Mesenchymal stem cell (in vitro differentiated cells and primary cell): ENCODE data around the gene LRRC17.

Experiments
- DNase-seq: peaks from one replicate; pipeline ENCODE4 v3.0.0-alpha.2; 2013
- H2AFZ ChIP-seq: one replicate; pipeline ENCODE4 v1.6.1; 2013; ENCODE audit warnings: low read depth, mild to moderate bottlenecking, control low read depth, inconsistent platforms, low read length, moderate library complexity
- H2AK5ac ChIP-seq: 2 replicates; pipeline ENCODE4 v1.6.1; 2013; ENCODE audit warnings: low read length, moderate library complexity, mild to moderate bottlenecking, inconsistent platforms; ENCODE audit not compliant: severe bottlenecking
- H2BK120ac ChIP-seq: one replicate; pipeline ENCODE4 v1.6.1; 2013; ENCODE audit warnings: low read depth, mild to moderate bottlenecking, inconsistent platforms, low read length, moderate library complexity
- H2BK12ac ChIP-seq, 2 experiments: one replicate each; pipeline ENCODE4 v1.6.1; 2013; ENCODE audit warnings: inconsistent platforms in 2 of 2, low read length in 2 of 2, mild to moderate bottlenecking in 2 of 2, moderate library complexity in 2 of 2, control low read depth in 1 of 2
- H2BK15ac ChIP-seq: one replicate; pipeline ENCODE4 v1.6.1; 2013; ENCODE audit warnings: mild to moderate bottlenecking, low read depth, inconsistent platforms; ENCODE audit not compliant: poor library complexity, severe bottlenecking
- H2BK5ac ChIP-seq: 2 replicates; pipeline ENCODE4 v1.6.1; 2013; ENCODE audit warnings: low read depth, mild to moderate bottlenecking, low read length, control low read depth, inconsistent platforms; ENCODE audit not compliant: poor library complexity, severe bottlenecking
- H3K14ac ChIP-seq, 2 experiments: one replicate each; pipeline ENCODE4 v1.6.1; 2013; ENCODE audit warnings: inconsistent platforms in 2 of 2, low read length in 2 of 2, control low read depth in 1 of 2, mild to moderate bottlenecking in 1 of 2, moderate library complexity in 1 of 2
- H3K18ac ChIP-seq, 2 experiments: one replicate each; pipeline ENCODE4 v1.6.1; 2013; ENCODE audit warnings: inconsistent platforms in 2 of 2, low read length in 2 of 2, control low read depth in 1 of 2, low read depth in 1 of 2, mild to moderate bottlenecking in 1 of 2
- H3K23ac ChIP-seq, 2 experiments: one replicate each; pipeline ENCODE4 v1.6.1; 2013; ENCODE audit warnings: inconsistent platforms in 2 of 2, low read length in 2 of 2, mild to moderate bottlenecking in 2 of 2, moderate library complexity in 2 of 2, control low read depth in 1 of 2
- H3K27ac ChIP-seq: 2 replicates; pipeline ENCODE4 v1.5.1; 2013; ENCODE audit warnings: mild to moderate bottlenecking, moderate library complexity, low read length, control low read depth, inconsistent platforms; ENCODE audit not compliant: poor library complexity, severe bottlenecking
- H3K27me3 ChIP-seq, 2 experiments: 2 replicates each; pipeline versions ENCODE4 v1.6.1 to v1.7.0; 2013; ENCODE audit warnings: low read length in 2 of 2, mild to moderate bottlenecking in 2 of 2, moderate library complexity in 2 of 2, control low read depth in 1 of 2, inconsistent platforms in 1 of 2; ENCODE audit not compliant: control insufficient read depth in 1 of 2, insufficient read depth in 1 of 2
- H3K36me3 ChIP-seq, 2 experiments: 2 replicates each; pipeline versions ENCODE4 v1.6.1 to v1.7.0; 2013; ENCODE audit warnings: low read length in 2 of 2, control low read depth in 1 of 2, inconsistent platforms in 1 of 2, low read depth in 1 of 2, mild to moderate bottlenecking in 1 of 2; ENCODE audit not compliant: insufficient read depth in 2 of 2, control insufficient read depth in 1 of 2
- H3K4ac ChIP-seq, 2 experiments: one replicate each; pipeline ENCODE4 v1.6.1; 2013; ENCODE audit warnings: inconsistent platforms in 2 of 2, low read length in 2 of 2, mild to moderate bottlenecking in 2 of 2, moderate library complexity in 2 of 2, control low read depth in 1 of 2, low read depth in 1 of 2
- H3K4me1 ChIP-seq: 2 replicates; pipeline ENCODE4 v1.6.1; 2013; ENCODE audit warnings: low read depth, low read length, control low read depth; ENCODE audit not compliant: control insufficient read depth, insufficient read depth
- H3K4me2 ChIP-seq: 2 replicates; pipeline ENCODE4 v1.6.1; 2013; ENCODE audit warnings: low read length, mild to moderate bottlenecking, inconsistent platforms; ENCODE audit not compliant: poor library complexity, severe bottlenecking
- H3K4me3 ChIP-seq, 2 experiments: 2 replicates each; pipeline versions ENCODE4 v1.5.1 to v1.7.0; 2013; ENCODE audit warnings: low read length in 2 of 2, mild to moderate bottlenecking in 2 of 2, control low read depth in 1 of 2, low read depth in 1 of 2; ENCODE audit not compliant: insufficient read depth in 1 of 2
- H3K79me1 ChIP-seq: replicated peaks from 2 replicates; pipeline ENCODE4 v1.6.1; 2013; ENCODE audit warnings: mild to moderate bottlenecking, control low read depth, low read length, inconsistent platforms; ENCODE audit not compliant: poor library complexity, severe bottlenecking
- H3K9ac ChIP-seq: 2 replicates; pipeline ENCODE4 v1.7.0; 2013; ENCODE audit warnings: mild to moderate bottlenecking, low read length, moderate library complexity
- H3K9me3 ChIP-seq: 2 replicates; pipeline ENCODE4 v1.7.0; 2013; ENCODE audit warnings: mild to moderate bottlenecking, low read length; ENCODE audit not compliant: control insufficient read depth
- H4K8ac ChIP-seq: one replicate; pipeline ENCODE4 v1.6.1; 2013; ENCODE audit warnings: inconsistent platforms, mild to moderate bottlenecking, low read length, moderate library complexity
- H4K91ac ChIP-seq: one replicate; pipeline ENCODE4 v1.6.1; 2013; ENCODE audit warnings: mild to moderate bottlenecking, low read length, inconsistent platforms
- WGBS: methylation state at CpG from one replicate; pipeline ENCODE4 v1.1.7; 2013; ENCODE audit warnings: mixed read lengths; 5-methylcytosine and 5-hydroxymethylcytosine counted together

LRRC17 gene

DNA sequence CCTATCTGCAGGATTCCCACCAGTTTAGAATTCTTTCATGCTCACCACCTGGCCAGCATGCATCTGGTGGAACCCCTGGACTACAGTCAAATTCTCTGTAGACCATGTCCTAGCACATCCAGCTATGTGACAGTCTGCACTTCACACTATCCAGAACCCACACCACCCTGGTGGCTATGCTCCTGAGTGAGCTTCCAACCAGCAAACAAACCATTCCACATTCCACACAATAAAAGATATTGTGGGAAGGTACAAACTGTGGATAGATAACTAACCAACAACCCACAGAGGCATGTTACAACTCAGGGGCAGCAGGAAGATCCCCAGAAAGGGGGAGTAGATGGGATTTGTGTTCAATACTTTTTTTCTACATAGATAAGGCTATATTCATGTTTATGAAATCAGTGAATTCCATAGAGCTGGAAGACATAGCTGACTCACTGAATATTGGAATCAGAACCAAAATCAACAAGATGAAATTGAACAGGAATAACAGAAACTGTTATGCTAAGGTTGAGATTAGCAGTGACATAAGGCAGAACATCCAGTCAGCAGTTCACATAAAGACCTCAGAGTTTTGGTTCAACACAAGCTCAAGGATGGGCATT lies 72.5 kb downstream of the LRRC17 start:
- H3K14ac ChIP-seq, result no peak overlapping the region
- H4K91ac ChIP-seq, result no peak overlapping the region
- no peaks in the 10 kb centered on the region for H3K36me3 ChIP-seq
- no peaks in the 10 kb centered on the region for H3K27me3 ChIP-seq
- no peaks in the 10 kb centered on the region for H3K79me1 ChIP-seq
- H2AFZ ChIP-seq, result peak overlapping the region; percentile 32
- peak overlapping the region in 1 of 2 experiments; percentile 11 for H3K4me3 ChIP-seq
- no peaks in the 10 kb centered on the region for H3K9me3 ChIP-seq
- H4K8ac ChIP-seq, result no peak overlapping the region
- DNase-seq, result no peak
- H2BK5ac ChIP-seq, result no peak overlapping the region
- H2BK120ac ChIP-seq, result no peak overlapping the region
- no peak overlapping the region for H2BK12ac ChIP-seq
- H3K4me1 ChIP-seq, result peaks cover 2% of the 10 kb centered on the region
- no peak overlapping the region for H3K4me2 ChIP-seq
- no peak overlapping the region for H3K23ac ChIP-seq
- H2BK15ac ChIP-seq, result peak overlapping the region; percentile 61
- H3K27ac ChIP-seq, result no peak overlapping the region
- H2AK5ac ChIP-seq, result peak overlapping the region; percentile 78
- H3K18ac ChIP-seq, result no peak overlapping the region
- H3K9ac ChIP-seq, result no peak overlapping the region
- no peak overlapping the region for H3K4ac ChIP-seq

DNA sequence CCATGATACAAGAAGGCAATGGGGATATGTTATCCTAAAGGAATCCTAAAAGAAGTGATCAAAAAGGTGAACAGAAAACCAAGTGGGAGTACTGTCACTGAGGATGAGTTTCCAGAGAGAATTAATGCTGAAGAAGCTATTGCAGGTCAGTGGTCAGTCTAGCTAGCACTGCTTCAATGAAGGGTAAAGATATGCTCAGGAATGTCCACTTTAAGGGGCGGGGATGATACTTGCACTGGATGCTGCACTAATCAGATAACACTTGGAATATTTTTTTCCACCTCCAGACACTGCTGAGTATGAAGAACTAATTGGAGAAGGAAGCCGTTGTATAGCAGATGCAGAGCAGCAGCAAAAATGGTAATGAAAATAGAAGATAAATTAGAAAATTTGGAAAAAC lies 75.3 kb downstream of the LRRC17 start:
- Histone ChIP-seq H2BK120ac (no peak overlapping the region), H3K9ac (no peak overlapping the region), H3K4me2 (no peak overlapping the region), H2BK15ac (no peak overlapping the region), H3K18ac (no peak overlapping the region), H2AFZ (no peak overlapping the region), H3K23ac (no peak overlapping the region), H3K9me3 (no peaks in the 10 kb centered on the region), H3K4ac (no peak overlapping the region), H4K8ac (no peak overlapping the region), H4K91ac (no peak overlapping the region), H3K4me1 (peaks cover 10% of the 10 kb centered on the region), H2BK5ac (no peak overlapping the region), H3K36me3 (no peaks in the 10 kb centered on the region), H3K27ac (no peak overlapping the region), H3K79me1 (no peaks in the 10 kb centered on the region), H2AK5ac (no peak overlapping the region), H2BK12ac (no peak overlapping the region), H3K27me3 (no peaks in the 10 kb centered on the region), H3K4me3 (no peak overlapping the region), H3K14ac (no peak overlapping the region)
- 94% methylated on average over 2 of the region's 2 CpGs for WGBS
- DNase-seq, result no peak

DNA sequence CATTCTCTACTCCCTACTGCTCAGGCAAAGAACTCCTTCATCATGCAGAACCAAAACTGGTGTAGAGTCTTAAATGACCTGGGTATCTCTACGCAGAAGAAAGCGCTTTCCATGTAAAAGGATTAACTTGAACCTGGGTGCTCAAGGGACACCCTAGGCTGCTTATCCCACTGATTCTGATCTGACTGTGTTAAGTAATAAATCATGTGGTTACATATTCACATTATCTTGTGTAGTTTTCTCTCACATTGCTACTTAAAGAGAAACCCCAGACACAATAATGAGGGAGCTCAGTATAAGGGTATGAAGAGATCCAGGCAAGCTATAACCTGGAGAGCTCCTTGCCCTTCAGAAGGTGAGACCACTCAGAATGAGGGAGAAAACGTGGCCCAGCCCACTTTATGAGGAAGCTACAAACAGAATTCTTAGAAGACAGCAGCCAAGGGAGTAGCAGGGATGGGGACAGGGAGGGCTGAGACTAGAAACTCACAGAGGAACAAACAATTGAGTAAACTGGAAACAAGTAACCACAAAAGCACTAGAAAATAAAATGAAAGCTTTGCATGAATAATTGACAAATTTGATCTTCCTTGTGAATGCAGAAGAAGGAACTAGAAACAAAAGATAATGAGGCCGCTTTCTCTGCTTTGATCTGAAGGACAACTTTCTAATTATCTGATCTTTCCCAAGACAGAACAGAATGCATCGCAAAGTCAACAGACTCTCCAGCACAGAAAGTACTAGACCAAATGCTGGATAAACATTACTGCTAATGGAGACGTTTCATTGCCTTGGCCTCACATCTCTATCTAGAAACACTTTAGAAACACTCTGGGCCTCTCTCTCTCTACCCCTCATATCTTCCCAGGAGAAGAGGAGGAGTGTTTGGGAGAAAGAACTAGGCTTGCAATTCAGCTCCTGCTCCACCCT lies 76.1 kb downstream of the LRRC17 start:
- Histone ChIP-seq H2BK12ac (peak overlapping the region in 1 of 2 experiments; percentile 68), H3K18ac (peak overlapping the region in 1 of 2 experiments; percentile 61), H4K91ac (peak overlapping the region; percentile 92), H2AK5ac (peak overlapping the region; percentile 38), H3K4me1 (peaks cover 10% of the 10 kb centered on the region), H2AFZ (no peak overlapping the region), H2BK5ac (no peak overlapping the region), H3K23ac (no peak overlapping the region), H4K8ac (no peak overlapping the region), H3K4ac (no peak overlapping the region), H3K14ac (no peak overlapping the region), H3K79me1 (no peaks in the 10 kb centered on the region), H3K4me3 (no peak overlapping the region), H3K9ac (no peak overlapping the region), H3K27me3 (no peaks in the 10 kb centered on the region), H3K36me3 (no peaks in the 10 kb centered on the region), H2BK15ac (no peak overlapping the region), H3K4me2 (no peak overlapping the region), H3K27ac (no peak overlapping the region), H3K9me3 (no peaks in the 10 kb centered on the region), H2BK120ac (no peak overlapping the region)
- no peak for DNase-seq
- WGBS, result 88% methylated on average over 5 of the region's 6 CpGs

DNA sequence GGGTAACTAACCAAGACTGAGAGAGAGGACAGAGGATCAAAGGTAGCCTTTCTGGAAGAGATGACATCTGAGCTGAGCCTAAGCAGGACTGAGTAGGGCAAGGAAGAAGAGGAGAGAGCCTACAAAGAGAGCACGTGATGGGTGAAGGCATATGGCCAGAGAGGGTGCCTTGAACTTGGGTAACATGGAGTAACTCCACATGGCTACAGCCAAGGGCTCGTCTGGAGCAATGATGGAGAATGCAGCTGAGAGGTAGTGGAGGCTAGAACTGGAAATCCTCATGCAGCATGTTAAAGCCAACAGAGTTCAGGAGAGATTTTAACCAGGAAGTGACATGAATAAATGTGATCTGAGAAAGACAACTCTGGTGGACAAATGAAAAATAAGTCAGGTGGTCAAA lies 77.8 kb downstream of the LRRC17 start:
- Histone ChIP-seq H3K4me1 (peaks cover 8% of the 10 kb centered on the region), H3K4me2 (no peak overlapping the region), H2BK15ac (peak overlapping the region; percentile 55), H3K27me3 (no peaks in the 10 kb centered on the region), H3K14ac (peak overlapping the region in 1 of 2 experiments; percentile 2), H3K36me3 (no peaks in the 10 kb centered on the region), H3K4ac (peak overlapping the region in 1 of 2 experiments; percentile 77), H4K91ac (peak overlapping the region; percentile 48), H3K79me1 (no peaks in the 10 kb centered on the region), H2BK120ac (peak overlapping the region; percentile 29), H3K4me3 (no peak overlapping the region), H4K8ac (no peak overlapping the region), H3K27ac (peak overlapping the region; percentile 95), H3K18ac (peak overlapping the region; percentile 14 to 87), H3K9ac (no peak overlapping the region), H3K9me3 (no peaks in the 10 kb centered on the region), H3K23ac (no peak overlapping the region), H2BK5ac (no peak overlapping the region), H2AK5ac (peak overlapping the region; percentile 82), H2BK12ac (peak overlapping the region; percentile 60 to 73), H2AFZ (no peak overlapping the region)
- 90% methylated on average over 2 of the region's 2 CpGs for WGBS
- DNase-seq, result no peak
